DND-41 (cell line): Measurements from ENCODE around the gene PHLPP1.

Source experiments
- ATAC-seq: fragments of 200-7000 bp; cut with Tn5 transposase; 3 replicates; pipeline ENCODE4 v1.9.1; 2021; ENCODE audit warnings: low read depth; ENCODE audit not compliant: insufficient read depth
- DNase-seq: peaks from one replicate; pipeline ENCODE4 v3.0.0-alpha.2; 2020
- H2AFZ ChIP-seq: 2 replicates; pipeline ENCODE4 v1.6.0; 2012; ENCODE audit warnings: low read depth, low read length
- H3K27ac ChIP-seq: 2 replicates; pipeline ENCODE4 v1.5.1; 2012; ENCODE audit warnings: low read length, inconsistent platforms
- H3K27me3 ChIP-seq: fragments of 200-600 bp; sonication (generic); 2 replicates; pipeline ENCODE4 v1.6.0; 2012; ENCODE audit warnings: low read length, mild to moderate bottlenecking, inconsistent platforms; ENCODE audit not compliant: insufficient read depth, poor library complexity
- H3K36me3 ChIP-seq: 2 replicates; pipeline ENCODE4 v1.5.1; 2012; ENCODE audit warnings: low read length, inconsistent platforms; ENCODE audit not compliant: insufficient read depth
- H3K4me1 ChIP-seq: 2 replicates; pipeline ENCODE4 v1.5.1; 2012; ENCODE audit warnings: mild to moderate bottlenecking, low read length; ENCODE audit not compliant: insufficient read depth
- H3K4me2 ChIP-seq: 2 replicates; pipeline ENCODE4 v1.6.0; 2012; ENCODE audit warnings: mild to moderate bottlenecking, moderate library complexity, low read length, inconsistent platforms; ENCODE audit not compliant: insufficient read depth
- H3K4me3 ChIP-seq, 2 experiments: fragments of 200-600 bp in 1 of 2; shearing (Covaris generic) in 1 of 2; 2 replicates each; pipeline ENCODE4 v1.5.1; 2012 to 2016; ENCODE audit warnings: inconsistent platforms in 2 of 2, low read length in 2 of 2, mild to moderate bottlenecking in 2 of 2, low read depth in 1 of 2, moderate library complexity in 1 of 2
- H3K79me2 ChIP-seq: 2 replicates; pipeline ENCODE4 v1.6.0; 2012; ENCODE audit warnings: low read length, inconsistent platforms; ENCODE audit not compliant: insufficient read depth
- H3K9ac ChIP-seq: 2 replicates; pipeline ENCODE4 v1.6.0; 2012; ENCODE audit warnings: low read depth, mild to moderate bottlenecking, inconsistent platforms, low read length, moderate library complexity
- H3K9me3 ChIP-seq: 2 replicates; pipeline ENCODE4 v1.5.1; 2012; ENCODE audit warnings: low read length, moderate library complexity, mild to moderate bottlenecking, inconsistent platforms; ENCODE audit not compliant: insufficient read depth, severe bottlenecking
- H4K20me1 ChIP-seq: 2 replicates; pipeline ENCODE4 v1.6.0; 2012; ENCODE audit warnings: low read length; ENCODE audit not compliant: insufficient read depth
- EZH2 ChIP-seq: IDR thresholded peaks from 3 replicates; pipeline ENCODE4 v1.6.1; 2012; ENCODE audit warnings: borderline replicate concordance, low read depth, mild to moderate bottlenecking, moderate library complexity, low read length, inconsistent platforms; ENCODE audit not compliant: severe bottlenecking
- TF ChIP-seq, protein P1 (sequence below): IDR thresholded peaks from 2 replicates; pipeline ENCODE4 v1.5.1; 2012; ENCODE audit warnings: borderline replicate concordance, low read length, moderate library complexity, mild to moderate bottlenecking; ENCODE audit not compliant: poor library complexity, severe bottlenecking; ENCODE audit errors: extremely low read depth

The PHLPP1 gene

GRCh38 chr18:62784338-62784965 lies 69.1 kb downstream of the PHLPP1 start:
- Histone ChIP-seq H3K4me2 (no peak overlapping the region), H3K27ac (no peak overlapping the region), H2AFZ (no peak overlapping the region), H3K4me3 (no peak overlapping the region), H3K27me3 (no peaks in the 10 kb centered on the region), H3K9me3 (no peaks in the 10 kb centered on the region), H3K36me3 (no peaks in the 10 kb centered on the region), H4K20me1 (peaks cover 50% of the 10 kb centered on the region), H3K9ac (no peak overlapping the region), H3K4me1 (peaks cover 18% of the 10 kb centered on the region), H3K79me2 (0 out of 2 replicates have a peak, but pooled peaks cover 2% of the 10 kb centered on the region)
- ATAC-seq (no peak), DNase-seq (no peak)
- TF ChIP-seq EZH2 = no peak
- TF ChIP-seq, protein P1, sequence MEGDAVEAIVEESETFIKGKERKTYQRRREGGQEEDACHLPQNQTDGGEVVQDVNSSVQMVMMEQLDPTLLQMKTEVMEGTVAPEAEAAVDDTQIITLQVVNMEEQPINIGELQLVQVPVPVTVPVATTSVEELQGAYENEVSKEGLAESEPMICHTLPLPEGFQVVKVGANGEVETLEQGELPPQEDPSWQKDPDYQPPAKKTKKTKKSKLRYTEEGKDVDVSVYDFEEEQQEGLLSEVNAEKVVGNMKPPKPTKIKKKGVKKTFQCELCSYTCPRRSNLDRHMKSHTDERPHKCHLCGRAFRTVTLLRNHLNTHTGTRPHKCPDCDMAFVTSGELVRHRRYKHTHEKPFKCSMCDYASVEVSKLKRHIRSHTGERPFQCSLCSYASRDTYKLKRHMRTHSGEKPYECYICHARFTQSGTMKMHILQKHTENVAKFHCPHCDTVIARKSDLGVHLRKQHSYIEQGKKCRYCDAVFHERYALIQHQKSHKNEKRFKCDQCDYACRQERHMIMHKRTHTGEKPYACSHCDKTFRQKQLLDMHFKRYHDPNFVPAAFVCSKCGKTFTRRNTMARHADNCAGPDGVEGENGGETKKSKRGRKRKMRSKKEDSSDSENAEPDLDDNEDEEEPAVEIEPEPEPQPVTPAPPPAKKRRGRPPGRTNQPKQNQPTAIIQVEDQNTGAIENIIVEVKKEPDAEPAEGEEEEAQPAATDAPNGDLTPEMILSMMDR = no peak

DNA sequence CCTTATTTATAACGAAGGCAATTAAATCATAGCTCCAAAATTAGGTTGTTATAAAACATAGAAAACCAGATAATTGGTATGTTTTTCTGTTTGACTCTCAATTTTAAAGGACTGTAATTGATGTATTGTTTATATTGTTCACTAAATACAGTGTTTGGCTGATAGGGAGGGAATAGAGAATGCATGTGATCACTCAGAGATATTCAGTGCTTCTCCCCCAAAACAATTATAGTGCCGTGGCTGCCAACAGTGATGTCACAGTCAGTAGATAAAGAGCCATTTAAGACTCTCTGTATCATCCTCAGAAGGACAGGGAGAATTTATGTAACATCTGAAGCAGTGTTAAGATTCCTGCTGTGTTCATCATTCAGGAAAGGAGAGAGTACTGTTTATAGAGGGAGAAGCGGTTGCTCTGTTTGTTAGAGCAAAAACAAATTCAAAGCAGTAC lies 69.6 kb downstream of the PHLPP1 start:
- no peak overlapping the region for H3K9ac ChIP-seq
- peaks cover 56% of the 10 kb centered on the region for H4K20me1 ChIP-seq
- no peak overlapping the region for H3K27ac ChIP-seq
- H3K4me2 ChIP-seq = no peak overlapping the region
- peaks cover 19% of the 10 kb centered on the region for H3K4me1 ChIP-seq
- H3K36me3 ChIP-seq = no peaks in the 10 kb centered on the region
- DNase-seq (no peak), ATAC-seq (no peak)
- H3K79me2 ChIP-seq = peaks cover 4% of the 10 kb centered on the region; the same call in 1 of the 2 replicates
- no peaks in the 10 kb centered on the region for H3K9me3 ChIP-seq
- H2AFZ ChIP-seq = no peak overlapping the region
- H3K4me3 ChIP-seq = no peak overlapping the region
- H3K27me3 ChIP-seq = no peaks in the 10 kb centered on the region
- TF ChIP-seq, protein P1 = no peak
- TF ChIP-seq EZH2 = no peak

GRCh38 chr18:62786689-62787088 lies 71.3 kb downstream of the PHLPP1 start:
- Histone ChIP-seq H2AFZ (no peak overlapping the region), H3K4me2 (no peak overlapping the region), H3K9ac (no peak overlapping the region), H3K36me3 (no peaks in the 10 kb centered on the region), H3K27ac (no peak overlapping the region), H3K79me2 (peaks cover 2% of the 10 kb centered on the region; the same call in 1 of the 2 replicates), H3K4me3 (no peak overlapping the region), H3K9me3 (no peaks in the 10 kb centered on the region), H4K20me1 (peaks cover 56% of the 10 kb centered on the region), H3K27me3 (no peaks in the 10 kb centered on the region), H3K4me1 (peaks cover 35% of the 10 kb centered on the region)
- no peak for DNase-seq
- ATAC-seq = no peak
- TF ChIP-seq, protein P1 = no peak
- TF ChIP-seq EZH2 = no peak
